HPDE6-E6E7 (cell line): ENCODE data around the gene DDIT3.

ENCODE experiments used
- DNase-seq: peaks from one replicate; pipeline ENCODE4 v3.0.0; 2011; ENCODE audit warnings: missing footprints; ENCODE audit errors: extremely low spot score

Gene DDIT3

GRCh38 chr12:57467915-57468314 lies 52.4 kb downstream of the DDIT3 start:
- no peak for DNase-seq

DNA sequence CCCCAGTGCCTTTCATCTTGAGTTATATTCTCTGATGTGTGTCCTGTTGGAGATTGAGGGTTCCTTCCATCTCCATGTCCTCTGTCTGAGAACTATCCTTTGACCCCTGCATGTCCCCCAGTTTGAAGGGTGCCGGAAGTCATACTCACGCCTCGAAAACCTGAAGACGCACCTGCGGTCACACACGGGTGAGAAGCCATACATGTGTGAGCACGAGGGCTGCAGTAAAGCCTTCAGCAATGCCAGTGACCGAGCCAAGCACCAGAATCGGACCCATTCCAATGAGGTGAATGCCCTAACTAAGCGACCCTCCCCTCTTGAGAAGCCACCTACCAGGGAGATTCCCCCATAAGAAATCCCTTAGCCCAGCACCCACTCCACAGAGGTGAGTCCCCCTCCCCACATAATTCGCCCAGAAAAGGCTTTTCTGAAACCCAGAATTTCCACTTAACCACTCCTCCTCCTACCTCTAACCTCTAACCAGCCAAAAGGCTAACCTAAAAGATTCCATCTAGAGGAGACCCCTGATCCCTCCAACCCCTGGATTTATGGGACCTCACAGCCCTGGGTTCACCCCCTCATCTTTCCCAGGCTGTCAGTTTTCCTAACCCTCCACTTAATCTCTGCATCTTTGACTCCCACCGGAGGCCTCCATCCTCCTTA lies 53.0 kb downstream of the DDIT3 start:
- no peak for DNase-seq
